GM21447 (cell line): ENCODE measurements around the gene KRT14.
"Not testable (repeated sequence)": the region's sequence is repeated elsewhere in the genome, so short reads cannot be mapped to it uniquely, and the experiment has no call there.

ENCODE experiments used
- ATAC-seq: cut with Tn5 transposase; IDR thresholded peaks from one replicate; pipeline ENCODE4 v1.9.1; 2021; ENCODE audit not compliant: unreplicated experiment

Gene KRT14

GRCh38 chr17:41580244-41580575 is 6.5 kb downstream of the KRT14 start:
- ATAC-seq, result no peak

- no peak for ATAC-seq
Measured at GRCh38 chr17:41579484-41580243, 7.0 kb downstream of the KRT14 start.

- ATAC-seq, result no peak
Measured at GRCh38 chr17:41578971-41579370, 7.7 kb downstream of the KRT14 start.

- no peak for ATAC-seq
Measured at GRCh38 chr17:41578538-41578937, 8.2 kb downstream of the KRT14 start.

- ATAC-seq, result not testable (repeated sequence)
Measured at GRCh38 chr17:41576740-41577139, 10.0 kb downstream of the KRT14 start.

- no peak for ATAC-seq
Measured at GRCh38 chr17:41575336-41575735, 11.4 kb downstream of the KRT14 start.

- no peak for ATAC-seq
Measured at GRCh38 chr17:41571561-41572434, 14.9 kb downstream of the KRT14 start, which contains the start of gene KRT9. TSS of gene KRT9 (minus strand) at chr17:41572059. CDS start at chr17:41571992, 67 bp downstream.

- no peak for ATAC-seq
Measured at GRCh38 chr17:41567317-41567716, 19.4 kb downstream of the KRT14 start.

- ATAC-seq, result no peak
Measured at GRCh38 chr17:41565338-41565737, 21.4 kb downstream of the KRT14 start.

GRCh38 chr17:41563607-41564170 is 23.0 kb downstream of the KRT14 start:
- no peak for ATAC-seq

GRCh38 chr17:41561554-41561953 is 25.1 kb downstream of the KRT14 start:
- no peak for ATAC-seq

GRCh38 chr17:41559548-41559947 is 27.1 kb downstream of the KRT14 start:
- ATAC-seq, result no peak

- no peak for ATAC-seq
Measured at GRCh38 chr17:41556931-41557330, 29.8 kb downstream of the KRT14 start.

GRCh38 chr17:41556306-41556705 is 30.4 kb downstream of the KRT14 start:
- no peak for ATAC-seq

GRCh38 chr17:41555105-41555887 is 31.4 kb downstream of the KRT14 start:
- ATAC-seq, result no peak

- no peak for ATAC-seq
Measured at GRCh38 chr17:41553987-41554680, 32.6 kb downstream of the KRT14 start.

- ATAC-seq, result no peak
Measured at GRCh38 chr17:41553176-41553575, 33.5 kb downstream of the KRT14 start.

GRCh38 chr17:41552455-41552854 is 34.2 kb downstream of the KRT14 start:
- no peak for ATAC-seq

- ATAC-seq, result no peak
Measured at GRCh38 chr17:41551365-41551764, 35.3 kb downstream of the KRT14 start.

- no peak for ATAC-seq
Measured at GRCh38 chr17:41549596-41550039, 37.1 kb downstream of the KRT14 start.
